SH-SY5Y (cell line): Measurements from ENCODE around the gene ZNF362.

Experiments
- GATA2 ChIP-seq: IDR thresholded peaks from 2 replicates; pipeline ENCODE4 v1.6.1; 2011; ENCODE audit warnings: mild to moderate bottlenecking, low read depth, low read length
- GATA3 ChIP-seq: IDR thresholded peaks from 2 replicates; pipeline ENCODE4 v1.6.1; 2011; ENCODE audit warnings: low read depth, mild to moderate bottlenecking, low read length, moderate library complexity

GRCh38 chr1:33305816-33306652 is 49.7 kb downstream of the ZNF362 start:
- TF ChIP-seq GATA3 (no peak), GATA2 (no peak)
